SH-SY5Y (cell line): Measurements from ENCODE around the gene DENND6A.

ENCODE experiments used
- GATA2 ChIP-seq: IDR thresholded peaks from 2 replicates; pipeline ENCODE4 v1.6.1; 2011; ENCODE audit warnings: mild to moderate bottlenecking, low read depth, low read length
- GATA3 ChIP-seq: IDR thresholded peaks from 2 replicates; pipeline ENCODE4 v1.6.1; 2011; ENCODE audit warnings: low read depth, mild to moderate bottlenecking, low read length, moderate library complexity

The DENND6A gene

GRCh38 chr3:57675530-57675929 lies 17.3 kb downstream of the DENND6A start:
- TF ChIP-seq GATA2 (no peak), GATA3 (no peak)

- TF ChIP-seq GATA2 (no peak), GATA3 (no peak)
Observed at GRCh38 chr3:57673156-57673555, 19.7 kb downstream of the DENND6A start.

GRCh38 chr3:57670543-57670942 lies 22.3 kb downstream of the DENND6A start:
- TF ChIP-seq GATA2 = no peak
- TF ChIP-seq GATA3 = no peak

GRCh38 chr3:57661404-57661803 lies 31.5 kb downstream of the DENND6A start:
- TF ChIP-seq GATA3 = no peak
- no peak for TF ChIP-seq GATA2

GRCh38 chr3:57659806-57660439 lies 33.0 kb downstream of the DENND6A start:
- no peak for TF ChIP-seq GATA3
- TF ChIP-seq GATA2 = no peak

- no peak for TF ChIP-seq GATA3
- TF ChIP-seq GATA2 = no peak
Observed at GRCh38 chr3:57659004-57659673, 33.7 kb downstream of the DENND6A start.

- TF ChIP-seq GATA2 (no peak), GATA3 (no peak)
Observed at GRCh38 chr3:57658536-57658935, 34.3 kb downstream of the DENND6A start.

- no peak for TF ChIP-seq GATA2
- TF ChIP-seq GATA3 = no peak
Observed at GRCh38 chr3:57655727-57656126, 37.1 kb downstream of the DENND6A start.

- no peak for TF ChIP-seq GATA3
- TF ChIP-seq GATA2 = no peak
Observed at GRCh38 chr3:57654267-57654666, 38.6 kb downstream of the DENND6A start.

- TF ChIP-seq GATA3 = no peak
- TF ChIP-seq GATA2 = no peak
Observed at GRCh38 chr3:57652203-57652602, 40.7 kb downstream of the DENND6A start.

GRCh38 chr3:57647292-57647940 lies 45.5 kb downstream of the DENND6A start:
- no peak for TF ChIP-seq GATA3
- TF ChIP-seq GATA2 = no peak

- TF ChIP-seq GATA3 (no peak), GATA2 (no peak)
Observed at GRCh38 chr3:57646723-57647122, 46.2 kb downstream of the DENND6A start.

- TF ChIP-seq GATA2 (no peak), GATA3 (no peak)
Observed at GRCh38 chr3:57644740-57645139, 48.1 kb downstream of the DENND6A start.

- no peak for TF ChIP-seq GATA3
- TF ChIP-seq GATA2 = no peak
Observed at GRCh38 chr3:57637391-57637790, 55.5 kb downstream of the DENND6A start.

- TF ChIP-seq GATA2 (no peak), GATA3 (no peak)
Observed at GRCh38 chr3:57627976-57628375, 64.9 kb downstream of the DENND6A start.
